HG03571 (cell line): Measurements from ENCODE around the gene PACSIN2.

Experiments
- ATAC-seq: cut with Tn5 transposase; IDR thresholded peaks from one replicate; pipeline ENCODE4 v1.9.1; 2021; ENCODE audit not compliant: unreplicated experiment

The PACSIN2 gene

GRCh38 chr22:42885446-42885845 is 129.5 kb downstream of the PACSIN2 start:
- no peak for ATAC-seq

- no peak for ATAC-seq
Observed at GRCh38 chr22:42884616-42885375, 130.2 kb downstream of the PACSIN2 start.

- ATAC-seq = no peak
Observed at GRCh38 chr22:42883970-42884369, 131.0 kb downstream of the PACSIN2 start.

GRCh38 chr22:42883121-42883520 is 131.8 kb downstream of the PACSIN2 start:
- no peak for ATAC-seq

- no peak for ATAC-seq
Observed at GRCh38 chr22:42881982-42882656, 132.8 kb downstream of the PACSIN2 start.

- no peak for ATAC-seq
Observed at GRCh38 chr22:42881298-42881697, 133.7 kb downstream of the PACSIN2 start.

- no peak for ATAC-seq
Observed at GRCh38 chr22:42880815-42881214, 134.1 kb downstream of the PACSIN2 start.

GRCh38 chr22:42879371-42880021 is 135.5 kb downstream of the PACSIN2 start:
- no peak for ATAC-seq

- no peak for ATAC-seq
Observed at GRCh38 chr22:42878561-42879305, 136.2 kb downstream of the PACSIN2 start.

GRCh38 chr22:42877597-42878340 is 137.2 kb downstream of the PACSIN2 start:
- ATAC-seq = no peak

GRCh38 chr22:42877158-42877557 is 137.8 kb downstream of the PACSIN2 start:
- no peak for ATAC-seq

- ATAC-seq = no peak
Observed at GRCh38 chr22:42876041-42876440, 138.9 kb downstream of the PACSIN2 start.

GRCh38 chr22:42874010-42874409 is 140.9 kb downstream of the PACSIN2 start:
- ATAC-seq = no peak

GRCh38 chr22:42873356-42873755 is 141.6 kb downstream of the PACSIN2 start:
- no peak for ATAC-seq

GRCh38 chr22:42872821-42873220 is 142.1 kb downstream of the PACSIN2 start:
- ATAC-seq = no peak

GRCh38 chr22:42871146-42872050 is 143.6 kb downstream of the PACSIN2 start:
- no peak for ATAC-seq

GRCh38 chr22:42869888-42870480 is 145.0 kb downstream of the PACSIN2 start:
- ATAC-seq = no peak

GRCh38 chr22:42869463-42869862 is 145.5 kb downstream of the PACSIN2 start:
- no peak for ATAC-seq

- ATAC-seq = no peak
Observed at GRCh38 chr22:42868751-42869251, 146.1 kb downstream of the PACSIN2 start.
